A673 (cell line): ENCODE results near the gene POLE. TPM values are rescaled to one million over a fixed set of nuclear protein-coding genes. Genes with fewer than 3 reads are reported as not detected.

ENCODE experiments used
- BruUV-seq: library from RNA; stranded (reverse); fragments of 400-500 nt; replicated peaks from 2 replicates; lab custom pipeline; 2021; lab: Mats Ljungman, UMichigan
- CTCF ChIA-PET: fragments of 300-600 bp; sonication (Branson Sonifier 250); formaldehyde crosslinking; loops from one replicate; lab custom pipeline; 2022; ENCODE audit warnings: antibody characterized with exemption; lab: Charles Lee
- POLR2A ChIA-PET: fragments of 300-600 bp; sonication (Branson Sonifier 250); formaldehyde crosslinking; loops from one replicate; lab custom pipeline; 2022; ENCODE audit warnings: antibody characterized with exemption; ENCODE audit not compliant: low non-redundant PET; lab: Charles Lee
- DNase-seq: peaks from one replicate; pipeline ENCODE4 v3.0.0-alpha.2; 2015; ENCODE audit warnings: low spot score
- H3K27ac ChIP-seq: fragments of 200-600 bp; sonication (generic); 2 replicates; pipeline ENCODE4 v1.5.1; 2016; ENCODE audit warnings: mixed run types, low read depth, mild to moderate bottlenecking, mixed read lengths, antibody characterized with exemption, low read length; ENCODE audit not compliant: poor library complexity, severe bottlenecking
- H3K27me3 ChIP-seq: fragments of 200-600 bp; sonication (generic); replicated peaks from 2 replicates; pipeline ENCODE4 v1.6.1; 2017; ENCODE audit warnings: mixed run types, low read depth, mild to moderate bottlenecking, mixed read lengths, antibody characterized with exemption, low read length; ENCODE audit not compliant: insufficient read depth, poor library complexity
- H3K36me3 ChIP-seq: fragments of 200-600 bp; sonication (generic); 2 replicates; pipeline ENCODE4 v1.6.1; 2016; ENCODE audit warnings: mixed run types, mild to moderate bottlenecking, mixed read lengths, antibody characterized with exemption, low read length; ENCODE audit not compliant: insufficient read depth, poor library complexity, severe bottlenecking
- H3K4me1 ChIP-seq: fragments of 200-600 bp; sonication (generic); 2 replicates; pipeline ENCODE4 v1.6.1; 2017; ENCODE audit warnings: mixed run types, mild to moderate bottlenecking, mixed read lengths, antibody characterized with exemption, low read length; ENCODE audit not compliant: insufficient read depth, poor library complexity, severe bottlenecking
- H3K4me3 ChIP-seq: fragments of 200-600 bp; sonication (generic); 2 replicates; pipeline ENCODE4 v1.5.1; 2016; ENCODE audit warnings: low read depth, mixed run types, mild to moderate bottlenecking, mixed read lengths, low read length; ENCODE audit not compliant: poor library complexity, severe bottlenecking
- H3K9me3 ChIP-seq: fragments of 200-600 bp; sonication (generic); 2 replicates; pipeline ENCODE4 v1.6.1; 2016; ENCODE audit warnings: mixed run types, low read depth, mild to moderate bottlenecking, mixed read lengths, antibody characterized with exemption, low read length; ENCODE audit not compliant: poor library complexity, severe bottlenecking
- CTCF ChIP-seq: fragments of 300-800, 200-600 bp; sonication (generic); conservative IDR thresholded peaks from 2 replicates; pipeline ENCODE4 v1.5.1; 2017; ENCODE audit warnings: low read depth, mild to moderate bottlenecking, antibody characterized with exemption, low read length, moderate library complexity, mixed read lengths
- EZH2 ChIP-seq: fragments of 200-600 bp; sonication (generic); IDR thresholded peaks from 2 replicates; pipeline ENCODE4 v1.6.1; 2017; ENCODE audit warnings: borderline replicate concordance, low read depth, mild to moderate bottlenecking, mixed read lengths, antibody characterized with exemption, low read length; ENCODE audit not compliant: poor library complexity, severe bottlenecking
- intact Hi-C: fragments of 100-400 bp; cut with micrococcal nuclease; formaldehyde crosslinking; loops from one replicate; pipeline ENCODE4 v1.10.0; 2022; ENCODE audit not compliant: unreplicated experiment
- total RNA-seq: library from RNA; stranded (reverse); gene quantifications from 2 replicates; pipeline ENCODE4 v1.2.3, GENCODE V29; 2021

The POLE gene
- total RNA-seq, 1 experiment from 2014 or later, result 239 TPM

GRCh38 chr12:132735496-132735895 is 48.4 kb upstream of the POLE start:
- CTCF ChIA-PET, result no interaction called here

GRCh38 chr12:132734206-132734605 is 47.1 kb upstream of the POLE start:
- POLR2A ChIA-PET, result interaction anchor here (0.9 kb wide), 1 partner anchor 96 kb away, joined by 3 read pairs; no protein-coding TSS in a partner anchor
- DNase-seq, result peak; percentile 94
- Histone ChIP-seq H3K36me3 (peaks cover 75% of the 10 kb centered on the region), H3K4me1 (peaks cover 20% of the 10 kb centered on the region), H3K4me3 (no peak overlapping the region), H3K27ac (peak overlapping the region; percentile 82), H3K9me3 (no peaks in the 10 kb centered on the region), H3K27me3 (no peaks in the 10 kb centered on the region)
- TF ChIP-seq EZH2 (no peak), CTCF (no peak)
- intact Hi-C loops, result no loop called here
- CTCF ChIA-PET, result no interaction called here
- no TSS peak for BruUV-seq

More at GRCh38 chr12:132735496-132735895, 48.4 kb upstream of the POLE start:
- POLR2A ChIA-PET, result interaction anchor here (0.6 kb wide), 1 partner anchor 73 kb away, joined by 3 read pairs; no protein-coding TSS in a partner anchor
- Histone ChIP-seq H3K4me1 (peaks cover 14% of the 10 kb centered on the region), H3K4me3 (no peak overlapping the region), H3K27ac (peak overlapping the region; percentile 82), H3K9me3 (no peaks in the 10 kb centered on the region), H3K27me3 (no peaks in the 10 kb centered on the region), H3K36me3 (peaks cover 85% of the 10 kb centered on the region)
- no TSS peak for BruUV-seq
- no peak for DNase-seq
- intact Hi-C loops, result no loop called here
- TF ChIP-seq EZH2, result no peak
- no peak for TF ChIP-seq CTCF

GRCh38 chr12:132731574-132731973 is 44.4 kb upstream of the POLE start:
- TF ChIP-seq EZH2 (no peak), CTCF (no peak)
- H3K4me3 ChIP-seq, result no peak overlapping the region
- peak; percentile 34 for DNase-seq
- H3K27ac ChIP-seq, result no peak overlapping the region
- no peaks in the 10 kb centered on the region for H3K9me3 ChIP-seq
- POLR2A ChIA-PET, result no interaction called here
- no peaks in the 10 kb centered on the region for H3K27me3 ChIP-seq
- CTCF ChIA-PET, result no interaction called here
- no TSS peak for BruUV-seq
- H3K4me1 ChIP-seq, result peaks cover 20% of the 10 kb centered on the region
- intact Hi-C loops, result no loop called here
- H3K36me3 ChIP-seq, result peaks cover 72% of the 10 kb centered on the region
